HG03571 (cell line): ENCODE results near the gene MYRIP.
"Not testable (repeated sequence)": the region's sequence is repeated elsewhere in the genome, so short reads cannot be mapped to it uniquely, and the experiment has no call there.

Experiments used
- ATAC-seq: cut with Tn5 transposase; IDR thresholded peaks from one replicate; pipeline ENCODE4 v1.9.1; 2021; ENCODE audit not compliant: unreplicated experiment

The MYRIP gene

GRCh38 chr3:39809181-39809994 lies at the start of gene MYRIP:
Gene MYRIP, plus strand, starts transcription at chr3:39809609. Its CDS starts 91,208 bp downstream, at chr3:39900817.
- peak; percentile 58 for ATAC-seq

DNA sequence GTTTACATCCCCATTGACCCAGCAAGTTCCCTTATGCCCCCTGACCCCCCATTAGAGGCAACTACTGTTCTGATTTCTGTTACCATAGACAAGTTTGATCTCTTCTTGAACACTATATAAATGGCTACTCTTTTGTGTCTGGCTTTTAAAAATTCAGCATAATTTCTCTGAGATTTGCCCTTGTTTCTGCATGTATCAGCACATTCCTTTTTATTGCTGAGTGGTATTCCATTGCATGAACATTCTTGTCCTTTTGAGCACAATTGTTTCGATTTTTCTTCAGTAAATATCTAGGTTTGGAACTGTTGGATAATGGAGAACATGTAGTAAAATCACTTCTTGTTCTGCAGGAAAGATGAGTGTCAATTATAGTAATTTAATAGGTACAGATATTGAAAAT lies 49.1 kb upstream of the MYRIP start:
- no peak for ATAC-seq

DNA sequence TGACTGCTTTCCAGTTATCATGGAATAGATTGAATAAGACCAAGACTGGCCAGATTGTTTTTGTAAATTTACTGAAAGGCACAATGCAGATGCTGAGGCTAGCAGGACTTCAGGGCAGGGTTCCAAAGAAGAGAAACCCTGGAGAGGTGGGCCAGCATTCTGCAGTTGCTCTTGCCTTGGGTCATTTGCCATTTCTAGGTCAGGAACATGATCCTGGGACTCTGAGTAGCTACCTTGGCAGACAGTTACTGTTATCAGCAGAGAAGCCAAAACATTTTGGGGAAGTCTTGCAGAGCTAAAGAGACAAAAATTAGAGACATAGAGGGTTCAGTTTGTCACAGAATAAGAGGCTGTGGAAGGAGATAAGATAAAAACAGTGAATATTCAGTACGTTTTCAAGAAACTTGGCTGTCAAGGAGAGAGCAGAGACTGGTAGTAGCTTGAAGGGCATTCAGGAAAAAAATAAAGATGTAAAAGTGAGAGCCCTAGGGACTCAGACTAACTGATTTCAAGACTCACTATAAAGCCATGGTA lies 46.8 kb upstream of the MYRIP start:
- ATAC-seq = no peak

- no peak for ATAC-seq
Observed at GRCh38 chr3:39763390-39763789, 46.0 kb upstream of the MYRIP start.

GRCh38 chr3:39765575-39765974 lies 43.8 kb upstream of the MYRIP start:
- ATAC-seq = no peak

GRCh38 chr3:39766433-39766832 lies 43.0 kb upstream of the MYRIP start:
- no peak for ATAC-seq

DNA sequence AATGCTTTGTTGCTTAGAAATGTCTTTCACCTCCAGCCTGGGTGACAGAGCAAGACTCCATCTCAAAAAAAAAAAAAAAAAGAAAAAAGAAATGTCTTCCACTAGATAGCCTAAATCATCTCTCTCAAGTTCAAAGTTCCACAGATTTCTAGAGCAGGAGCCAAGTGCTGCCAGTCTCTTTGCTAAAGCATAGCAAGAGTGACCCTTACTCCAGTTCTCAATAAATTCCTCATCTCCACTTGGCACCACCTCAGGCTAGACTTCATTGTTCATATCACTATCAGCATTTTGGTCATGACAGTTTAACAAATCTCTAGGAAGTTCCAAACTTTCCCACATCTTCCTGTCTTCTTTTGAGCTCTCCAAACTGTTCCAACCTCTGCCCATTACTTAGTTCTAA lies 42.5 kb upstream of the MYRIP start:
- not testable (repeated sequence) for ATAC-seq

DNA sequence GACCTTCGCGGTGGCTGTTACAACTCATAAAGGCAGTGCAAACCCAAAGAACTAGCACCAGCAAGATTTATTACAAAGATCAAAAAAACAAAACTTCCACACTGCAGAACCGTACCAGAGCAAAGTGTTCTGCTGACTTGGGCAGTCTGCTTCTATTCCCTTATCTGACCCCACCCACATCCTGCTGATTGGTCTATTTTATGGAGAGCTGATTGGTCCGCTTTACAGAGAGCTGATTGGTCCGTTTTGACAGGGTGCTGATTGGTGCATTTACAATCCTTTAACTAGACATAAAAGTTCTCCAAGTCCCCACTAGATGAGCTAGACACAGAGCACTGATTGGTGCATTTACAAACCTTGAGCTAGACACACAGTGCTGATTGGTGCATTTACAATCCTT lies 31.2 kb upstream of the MYRIP start:
- not testable (repeated sequence) for ATAC-seq

DNA sequence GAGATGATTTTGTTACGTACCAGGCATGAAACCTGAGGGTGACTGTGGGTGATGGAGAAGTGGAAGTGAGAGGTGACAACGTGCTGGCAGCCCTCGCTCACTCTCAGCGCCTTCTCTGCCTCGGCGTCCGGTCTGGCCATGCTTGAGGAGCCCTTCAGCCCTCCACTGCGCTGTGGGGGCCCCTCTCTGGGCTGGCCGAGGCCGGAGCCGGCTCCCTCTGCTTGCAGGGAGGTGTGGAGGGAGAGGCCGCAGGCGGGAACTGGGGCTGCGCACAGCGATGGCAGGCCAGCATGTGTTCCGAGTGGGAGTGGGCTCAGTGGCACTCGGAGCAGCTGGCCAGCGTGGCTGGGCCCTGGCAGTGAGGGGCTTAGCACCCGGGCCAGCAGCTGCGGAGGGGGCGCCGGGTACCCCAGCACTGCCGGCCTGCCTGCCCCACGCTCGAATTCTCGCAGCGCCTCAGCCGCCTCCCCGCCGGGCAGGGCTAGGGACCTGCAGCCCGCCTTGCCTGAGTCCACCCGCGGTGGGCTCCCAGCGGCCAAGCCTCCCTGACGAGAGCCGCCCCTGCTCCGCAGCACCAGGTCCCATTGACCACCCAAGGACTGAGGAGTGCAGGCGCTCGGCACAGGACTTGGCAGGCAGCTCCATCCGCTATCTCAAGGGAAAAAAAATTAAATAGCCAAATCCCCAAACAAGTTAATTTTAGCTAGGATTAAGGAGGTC lies 29.7 kb upstream of the MYRIP start:
- ATAC-seq = no peak

DNA sequence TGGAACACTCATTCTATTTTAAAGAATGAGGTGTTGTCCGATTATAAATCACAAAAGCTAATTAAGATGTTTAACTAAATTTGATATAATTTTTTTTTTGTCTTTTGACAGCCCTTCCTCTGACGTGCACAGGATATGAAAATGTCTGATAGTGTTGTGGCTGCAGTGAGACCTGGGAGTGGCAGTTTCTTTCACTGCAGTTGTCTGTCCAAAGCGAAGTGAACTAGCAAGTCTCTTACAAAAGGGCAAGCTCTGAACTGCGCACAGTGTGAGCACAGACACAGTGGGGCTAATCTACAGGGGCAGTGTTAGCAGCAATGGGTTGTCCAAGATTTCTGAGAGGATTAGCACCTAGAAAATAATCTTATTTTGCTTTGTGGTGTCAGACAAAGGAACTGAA lies 29.1 kb upstream of the MYRIP start:
- ATAC-seq = no peak

DNA sequence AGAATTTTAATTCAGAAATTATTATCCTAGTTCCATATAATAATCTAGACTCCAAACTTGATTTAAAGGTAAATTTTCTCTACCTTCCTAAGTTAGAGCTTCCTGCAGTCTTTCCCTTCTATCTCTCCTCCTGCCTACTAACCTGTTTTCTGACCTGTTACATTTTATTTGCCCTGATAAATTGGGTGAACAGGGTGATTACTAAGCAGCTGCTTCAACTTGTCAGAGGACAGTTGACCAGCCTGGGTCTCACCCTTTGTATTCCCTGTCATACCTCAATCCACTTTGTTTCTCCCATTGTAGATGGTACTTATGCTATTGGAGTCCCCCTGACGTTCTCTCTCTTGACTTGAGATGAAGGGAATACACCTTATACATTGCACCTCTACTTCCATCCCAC lies 28.4 kb upstream of the MYRIP start:
- no peak for ATAC-seq

DNA sequence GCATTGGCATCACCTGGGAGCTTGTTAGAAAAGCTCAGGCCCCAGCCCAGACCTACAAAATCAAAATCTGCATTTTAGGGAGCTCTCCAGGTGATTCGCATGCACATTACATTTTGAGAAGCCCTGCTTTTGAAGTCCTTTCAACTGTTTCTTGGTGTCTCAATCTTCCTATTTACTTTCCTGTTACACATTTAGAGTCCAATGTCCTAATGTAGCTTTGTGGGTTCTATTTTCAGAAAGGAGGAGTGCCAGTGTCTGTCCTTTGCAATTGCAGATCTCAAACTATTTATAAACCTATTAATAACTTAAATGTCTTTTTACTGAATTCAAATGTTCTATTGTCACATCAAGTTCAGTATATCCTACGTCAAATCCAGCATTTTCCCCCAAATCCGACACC lies 27.8 kb upstream of the MYRIP start:
- no peak for ATAC-seq

DNA sequence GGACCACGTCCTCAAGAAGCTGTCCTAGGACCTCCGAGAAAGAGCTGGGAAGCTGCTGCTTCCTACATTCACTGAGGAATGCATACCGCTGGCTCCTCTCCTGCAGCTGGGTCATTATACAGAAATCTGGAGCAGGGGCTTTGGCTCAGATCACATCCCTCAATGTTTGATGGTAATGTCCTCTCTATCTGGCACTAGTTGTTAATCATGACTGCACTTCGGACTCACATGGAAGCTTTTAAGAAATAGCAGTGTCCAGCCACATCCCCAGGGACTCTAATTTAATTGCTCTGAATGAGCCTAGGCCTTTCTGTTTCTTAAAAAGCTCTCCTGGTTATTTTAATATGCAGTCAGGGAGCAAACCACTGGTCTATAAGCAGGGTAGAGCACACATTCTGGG lies 25.7 kb upstream of the MYRIP start:
- ATAC-seq = no peak

DNA sequence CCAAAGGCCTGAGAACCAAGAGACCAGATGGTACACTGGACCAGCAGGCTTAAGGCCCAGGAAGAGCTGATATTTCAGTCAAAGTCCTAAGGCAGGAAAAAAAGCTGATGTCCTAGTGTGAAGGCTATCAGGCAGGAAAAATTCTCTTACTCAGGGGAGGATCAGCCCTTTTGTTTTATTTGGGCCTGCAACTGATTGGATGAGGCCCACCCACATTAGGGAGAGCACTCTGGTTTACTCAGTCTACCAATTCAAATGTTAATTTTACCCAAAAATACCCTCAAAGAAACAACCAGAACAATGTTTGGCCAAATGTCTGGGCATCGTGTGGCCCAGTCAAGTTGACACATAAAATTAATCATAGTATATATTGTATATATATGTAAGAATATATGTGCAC lies 24.5 kb upstream of the MYRIP start:
- ATAC-seq = no peak

DNA sequence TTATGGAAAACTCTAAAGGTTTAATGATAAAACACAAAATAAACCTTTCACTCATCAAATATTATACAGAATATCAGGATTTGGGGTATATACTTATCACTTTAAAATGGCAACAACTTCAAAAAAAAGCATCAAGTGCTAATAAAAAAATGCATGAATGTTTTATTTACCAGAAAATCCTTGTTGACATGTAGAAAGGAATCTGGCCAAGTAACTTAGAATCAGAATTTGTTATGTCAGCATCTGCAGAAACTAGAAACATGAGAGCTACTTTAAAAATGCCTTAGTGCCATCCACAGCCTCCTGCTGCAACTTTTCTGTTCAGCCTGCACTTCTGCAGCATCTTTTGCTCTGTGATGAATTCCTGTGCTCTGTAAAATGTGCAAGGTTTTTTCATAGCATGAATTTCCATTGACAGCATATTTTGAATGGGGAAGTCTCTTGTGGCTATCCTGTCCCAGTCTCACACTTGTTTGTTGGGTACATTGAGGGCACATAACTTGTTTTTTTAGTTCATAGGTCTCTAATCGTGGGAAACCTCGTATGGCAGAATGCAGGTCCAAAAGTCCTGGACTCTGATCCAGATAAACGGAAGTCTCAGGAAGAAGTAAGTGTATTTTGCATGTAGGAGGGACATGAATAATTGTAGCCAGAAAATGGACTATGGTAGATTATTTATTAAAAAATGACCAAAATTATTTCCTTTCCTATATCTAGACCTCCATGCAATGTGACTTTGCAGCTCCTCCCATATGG lies 21.1 kb upstream of the MYRIP start:
- ATAC-seq = no peak

GRCh38 chr3:39791603-39792002 lies 17.8 kb upstream of the MYRIP start:
- ATAC-seq = no peak

GRCh38 chr3:39794880-39795279 lies 14.5 kb upstream of the MYRIP start:
- no peak for ATAC-seq

- ATAC-seq = no peak
Observed at GRCh38 chr3:39801216-39801615, 8.2 kb upstream of the MYRIP start.

- not testable (repeated sequence) for ATAC-seq
Observed at GRCh38 chr3:39802486-39802885, 6.9 kb upstream of the MYRIP start.

GRCh38 chr3:39803956-39804355 lies 5.5 kb upstream of the MYRIP start:
- no peak for ATAC-seq

DNA sequence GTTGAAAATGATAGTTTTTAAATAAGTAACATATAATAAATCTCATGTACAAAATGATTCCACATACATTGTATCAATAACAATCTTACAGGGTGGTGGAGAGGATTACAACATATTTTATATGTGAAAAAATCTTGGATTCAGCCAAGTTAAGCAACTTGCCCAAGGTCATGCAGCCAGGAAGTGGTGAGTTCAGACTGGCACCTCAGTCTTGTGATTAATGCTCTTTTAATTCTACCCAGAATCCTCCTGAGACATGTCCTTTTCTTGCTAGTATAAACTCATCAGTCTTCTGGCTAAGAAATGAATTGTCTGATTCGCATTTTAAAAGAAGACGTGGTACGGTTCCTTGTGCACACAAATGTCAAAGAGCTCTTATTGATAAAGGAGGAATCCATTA lies 4.5 kb upstream of the MYRIP start:
- no peak for ATAC-seq
